GM21786 (cell line): ENCODE data around the gene FFAR2.

ENCODE experiments used
- ATAC-seq: cut with Tn5 transposase; IDR thresholded peaks from one replicate; pipeline ENCODE4 v1.9.1; 2021; ENCODE audit not compliant: unreplicated experiment

The FFAR2 gene

GRCh38 chr19:35484252-35485036 lies 36.4 kb downstream of the FFAR2 start:
- ATAC-seq = no peak

GRCh38 chr19:35486268-35486708 lies 38.2 kb downstream of the FFAR2 start:
- no peak for ATAC-seq

- no peak for ATAC-seq
These were observed 39.7 kb downstream of the FFAR2 start for GRCh38 chr19:35487656-35488182.

- no peak for ATAC-seq
These were observed 40.6 kb downstream of the FFAR2 start for GRCh38 chr19:35488677-35489076.

- no peak for ATAC-seq
These were observed 42.3 kb downstream of the FFAR2 start, which contains the start of gene KRTDAP for GRCh38 chr19:35490364-35490763. TSS of gene KRTDAP (minus strand) at chr19:35490464. CDS start at chr19:35490442, 22 bp downstream.

- ATAC-seq = no peak
These were observed 43.8 kb downstream of the FFAR2 start for GRCh38 chr19:35491836-35492360.

GRCh38 chr19:35493971-35494370 lies 45.9 kb downstream of the FFAR2 start:
- ATAC-seq = no peak

- no peak for ATAC-seq
These were observed 47.3 kb downstream of the FFAR2 start for GRCh38 chr19:35495107-35496064.

GRCh38 chr19:35497406-35497805 lies 49.3 kb downstream of the FFAR2 start:
- ATAC-seq = no peak

GRCh38 chr19:35498220-35498619 lies 50.2 kb downstream of the FFAR2 start:
- no peak for ATAC-seq

- no peak for ATAC-seq
These were observed 51.0 kb downstream of the FFAR2 start for GRCh38 chr19:35498984-35499527.

- no peak for ATAC-seq
These were observed 52.6 kb downstream of the FFAR2 start for GRCh38 chr19:35500611-35501010.
